ENCODE data around the gene SNAPIN.

The SNAPIN gene

DNA sequence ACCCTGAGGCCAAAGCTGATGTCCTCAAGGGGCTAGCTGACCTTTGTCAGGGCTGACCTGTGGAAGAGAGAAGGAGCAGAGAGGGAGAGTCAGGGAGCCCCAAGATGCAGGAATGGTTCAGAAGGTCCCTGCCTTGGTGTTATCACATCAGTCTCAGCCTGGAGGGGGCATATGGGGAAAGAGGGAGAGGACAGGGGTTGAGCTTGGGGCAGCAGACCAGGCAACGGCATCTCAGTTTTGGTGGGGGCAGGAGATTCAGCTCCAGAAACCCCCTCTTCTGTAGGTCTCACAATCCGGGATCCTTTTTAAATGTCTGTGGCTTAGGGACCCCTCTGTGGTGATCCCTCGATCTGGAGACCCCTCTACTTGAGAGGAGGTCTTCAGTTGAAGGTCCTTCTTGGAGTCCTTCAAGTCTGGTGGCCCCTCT is 32.0 kb upstream of the SNAPIN start:
- no peak overlapping the region for H3K4me3 ChIP-seq (ENCODE audit: low read depth, low read length, poor library complexity, severe bottlenecking)
- TF ChIP-seq, protein P1, sequence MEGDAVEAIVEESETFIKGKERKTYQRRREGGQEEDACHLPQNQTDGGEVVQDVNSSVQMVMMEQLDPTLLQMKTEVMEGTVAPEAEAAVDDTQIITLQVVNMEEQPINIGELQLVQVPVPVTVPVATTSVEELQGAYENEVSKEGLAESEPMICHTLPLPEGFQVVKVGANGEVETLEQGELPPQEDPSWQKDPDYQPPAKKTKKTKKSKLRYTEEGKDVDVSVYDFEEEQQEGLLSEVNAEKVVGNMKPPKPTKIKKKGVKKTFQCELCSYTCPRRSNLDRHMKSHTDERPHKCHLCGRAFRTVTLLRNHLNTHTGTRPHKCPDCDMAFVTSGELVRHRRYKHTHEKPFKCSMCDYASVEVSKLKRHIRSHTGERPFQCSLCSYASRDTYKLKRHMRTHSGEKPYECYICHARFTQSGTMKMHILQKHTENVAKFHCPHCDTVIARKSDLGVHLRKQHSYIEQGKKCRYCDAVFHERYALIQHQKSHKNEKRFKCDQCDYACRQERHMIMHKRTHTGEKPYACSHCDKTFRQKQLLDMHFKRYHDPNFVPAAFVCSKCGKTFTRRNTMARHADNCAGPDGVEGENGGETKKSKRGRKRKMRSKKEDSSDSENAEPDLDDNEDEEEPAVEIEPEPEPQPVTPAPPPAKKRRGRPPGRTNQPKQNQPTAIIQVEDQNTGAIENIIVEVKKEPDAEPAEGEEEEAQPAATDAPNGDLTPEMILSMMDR (IDR thresholded peaks at IDR 0.05; ENCODE audit: low read length) = no peak
- no peak for TF ChIP-seq EZH2 (IDR thresholded peaks at IDR 0.05; ENCODE audit: borderline replicate concordance, low read length)
- H3K4me1 ChIP-seq (ENCODE audit: insufficient read depth, low read length, severe bottlenecking) = peaks cover 24% of the 10 kb centered on the region
- no peak overlapping the region for H2AFZ ChIP-seq (ENCODE audit: low read length)
- H3F3A ChIP-seq (ENCODE audit: insufficient read depth, low read length) = no peaks in the 10 kb centered on the region
- H3K9ac ChIP-seq (ENCODE audit: low read length) = peak overlapping the region; percentile 46; the same call in 1 of the 2 replicates
- no peaks in the 10 kb centered on the region for H3K9me3 ChIP-seq (ENCODE audit: low read length)
- H3K27me3 ChIP-seq (ENCODE audit: insufficient read depth, low read length) = no peaks in the 10 kb centered on the region
- H3K27ac ChIP-seq (ENCODE audit: low read depth, low read length, poor library complexity, severe bottlenecking) = no peak overlapping the region
- H3K36me3 ChIP-seq (ENCODE audit: insufficient read depth, low read length) = no peaks in the 10 kb centered on the region
- peak overlapping the region; percentile 45; the same call in 1 of the 2 replicates for H3K4me2 ChIP-seq (ENCODE audit: low read length)
- no peaks in the 10 kb centered on the region for H3K9me2 ChIP-seq (ENCODE audit: low read depth, low read length)
- H3K79me2 ChIP-seq (ENCODE audit: insufficient read depth, low read length) = no peaks in the 10 kb centered on the region
- H4K20me1 ChIP-seq (ENCODE audit: insufficient read depth, low read length) = no peaks in the 10 kb centered on the region

DNA sequence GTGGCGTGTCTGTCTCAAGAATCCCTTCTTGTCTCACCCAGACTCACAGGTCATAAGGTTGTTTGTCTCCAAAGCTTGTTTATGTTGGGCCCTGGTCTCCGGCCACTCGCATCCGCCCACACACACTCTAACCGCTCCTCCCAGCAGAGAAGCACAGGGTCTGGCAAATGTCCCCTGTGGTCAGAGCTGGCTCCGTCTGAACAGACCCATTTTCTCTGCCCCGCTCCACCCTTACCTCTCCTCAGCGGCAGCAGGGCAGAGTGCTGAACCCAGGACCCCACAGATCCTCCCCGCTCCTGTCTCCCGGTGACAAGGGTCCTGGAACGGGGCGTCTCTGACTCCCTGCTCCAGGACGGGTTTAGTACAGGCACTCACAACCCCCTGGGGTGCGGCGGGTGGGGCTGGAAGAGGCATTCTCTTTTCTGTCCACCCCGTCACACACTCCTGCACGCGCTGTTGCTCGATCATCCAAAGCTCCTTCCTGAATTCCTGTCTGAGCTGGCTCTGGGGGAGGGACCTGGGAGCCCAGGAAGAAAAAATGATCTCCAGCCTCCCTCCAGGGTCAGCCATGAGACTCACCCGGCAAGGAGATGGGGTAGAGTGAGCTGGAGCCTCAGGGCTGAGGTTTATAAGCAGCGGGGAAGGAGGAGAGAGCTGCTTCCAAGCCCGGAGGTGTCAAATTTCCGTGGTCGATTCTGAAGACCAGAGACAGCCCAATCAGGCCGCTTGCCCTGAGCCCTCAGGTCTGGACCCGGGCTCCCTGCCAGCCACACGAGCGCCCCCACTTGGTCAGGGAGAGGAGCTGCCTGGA is 31.4 kb upstream of the SNAPIN start, which contains the start of gene S100A13:
TSS of gene S100A13 (minus strand) at position 602 of the 811 bp plus-strand sequence. CDS start 1,033 bp downstream, outside the sequence.
- Histone ChIP-seq H3K9me2 (ENCODE audit: low read depth, low read length) (no peaks in the 10 kb centered on the region), H2AFZ (ENCODE audit: low read length) (no peak within 1 kb of the TSS), H3K4me1 (ENCODE audit: insufficient read depth, low read length, severe bottlenecking) (peaks cover 24% of the 10 kb centered on the region), H4K20me1 (ENCODE audit: insufficient read depth, low read length) (no peaks in the 10 kb centered on the region), H3K4me2 (ENCODE audit: low read length) (peak within 1 kb of the TSS; percentile 45), H3K9ac (ENCODE audit: low read length) (peak within 1 kb of the TSS; percentile 46; the same call in 1 of the 2 replicates), H3F3A (ENCODE audit: insufficient read depth, low read length) (no peaks in the 10 kb centered on the region), H3K36me3 (ENCODE audit: insufficient read depth, low read length) (no peaks in the 10 kb centered on the region), H3K79me2 (ENCODE audit: insufficient read depth, low read length) (no peaks in the 10 kb centered on the region), H3K27ac (ENCODE audit: low read depth, low read length, poor library complexity, severe bottlenecking) (no peak within 1 kb of the TSS), H3K9me3 (ENCODE audit: low read length) (no peaks in the 10 kb centered on the region), H3K27me3 (ENCODE audit: insufficient read depth, low read length) (no peaks in the 10 kb centered on the region), H3K4me3 (ENCODE audit: low read depth, low read length, poor library complexity, severe bottlenecking) (peak within 1 kb of the TSS; percentile 40)
- no peak for TF ChIP-seq EZH2 (IDR thresholded peaks at IDR 0.05; ENCODE audit: borderline replicate concordance, low read length)
- TF ChIP-seq, protein P1 (IDR thresholded peaks at IDR 0.05; ENCODE audit: low read length) = peak; percentile 81

DNA sequence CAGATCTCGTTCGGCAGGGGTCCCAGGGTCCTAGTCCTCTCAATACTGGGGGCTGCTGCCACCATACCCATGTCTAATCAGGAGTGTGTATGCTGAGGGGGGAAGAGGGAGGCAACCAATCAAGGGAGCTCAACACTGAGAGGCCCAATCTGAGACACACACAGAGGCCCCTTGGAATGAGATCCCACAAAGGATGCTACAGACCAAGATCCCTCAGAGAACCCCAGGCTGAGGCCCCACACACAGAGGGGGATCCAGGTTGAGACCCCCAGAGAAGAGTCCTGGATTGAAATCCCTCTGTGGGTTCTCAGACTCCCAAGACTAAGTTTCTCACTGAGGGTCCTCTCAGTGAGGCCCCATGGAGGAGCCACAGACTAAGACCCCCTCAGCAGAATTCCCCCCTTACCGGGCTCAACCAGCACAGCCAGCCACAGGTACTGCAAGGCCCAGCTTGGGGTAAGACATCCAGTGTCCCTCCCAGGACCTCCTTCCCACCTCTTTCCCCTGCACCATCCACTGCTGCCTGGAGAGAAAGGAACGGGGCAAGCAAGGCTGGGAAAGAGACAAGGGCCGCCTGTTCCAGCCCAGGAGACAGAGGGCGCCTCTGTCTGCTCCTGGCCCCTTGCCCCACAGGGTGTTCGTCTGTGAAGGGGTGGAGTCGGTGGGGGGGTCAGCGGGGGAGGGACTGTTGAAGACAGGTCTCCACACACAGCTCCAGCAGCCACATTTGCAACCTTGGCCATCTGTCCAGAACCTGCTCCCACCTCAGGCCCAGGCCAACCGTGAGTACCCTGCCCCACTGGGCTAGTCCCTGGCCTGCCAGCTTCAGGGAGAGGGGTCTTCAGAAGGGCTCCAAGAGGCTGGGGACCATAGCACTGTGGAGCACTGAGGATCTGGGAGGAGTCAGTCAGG is 30.5 kb upstream of the SNAPIN start, which contains the start of gene S100A1:
TSS of gene S100A1 (plus strand) at position 720 of the 912 bp plus-strand sequence. CDS start 2,088 bp downstream, outside the sequence.
- Histone ChIP-seq H3K9me2 (ENCODE audit: low read depth, low read length) (no peaks in the 10 kb centered on the region), H3K4me2 (ENCODE audit: low read length) (peak within 1 kb of the TSS; percentile 45), H3K27ac (ENCODE audit: low read depth, low read length, poor library complexity, severe bottlenecking) (no peak within 1 kb of the TSS), H3K4me3 (ENCODE audit: low read depth, low read length, poor library complexity, severe bottlenecking) (peak within 1 kb of the TSS; percentile 40), H3K9me3 (ENCODE audit: low read length) (no peaks in the 10 kb centered on the region), H3F3A (ENCODE audit: insufficient read depth, low read length) (no peaks in the 10 kb centered on the region), H3K36me3 (ENCODE audit: insufficient read depth, low read length) (0 out of 2 replicates have a peak, but pooled peaks cover 3% of the 10 kb centered on the region), H3K4me1 (ENCODE audit: insufficient read depth, low read length, severe bottlenecking) (peaks cover 18% of the 10 kb centered on the region), H3K79me2 (ENCODE audit: insufficient read depth, low read length) (no peaks in the 10 kb centered on the region), H4K20me1 (ENCODE audit: insufficient read depth, low read length) (no peaks in the 10 kb centered on the region), H3K27me3 (ENCODE audit: insufficient read depth, low read length) (no peaks in the 10 kb centered on the region), H2AFZ (ENCODE audit: low read length) (no peak within 1 kb of the TSS), H3K9ac (ENCODE audit: low read length) (peak within 1 kb of the TSS; percentile 46; the same call in 1 of the 2 replicates)
- no peak for TF ChIP-seq EZH2 (IDR thresholded peaks at IDR 0.05; ENCODE audit: borderline replicate concordance, low read length)
- TF ChIP-seq, protein P1 (IDR thresholded peaks at IDR 0.05; ENCODE audit: low read length) = no peak; the same call in none of the 2 replicates
